SK-N-SH (cell line): ENCODE measurements around the gene ARHGDIB. TPM values are rescaled to one million over a fixed set of nuclear protein-coding genes. Genes with fewer than 3 reads are reported as not detected.

Experiments used
- CTCF ChIA-PET: fragments of 300-600, 350-600 bp; formaldehyde crosslinking; extraction: SDS; loops from one replicate; lab custom pipeline; 2021; lab: Yijun Ruan, JAX
- POLR2A ChIA-PET: fragments of 350-600 bp; sonication (Branson Sonifier 250); formaldehyde crosslinking; extraction: SDS; loops from one replicate; lab custom pipeline; 2020; ENCODE audit warnings: antibody characterized with exemption, inconsistent platforms; lab: Yijun Ruan, JAX
- DNase-seq: peaks from one replicate; pipeline ENCODE4 v3.0.0; 2012
- H2AFZ ChIP-seq: fragments of 200-600 bp; sonication (generic); 2 replicates; pipeline ENCODE4 v1.8.1; 2016; ENCODE audit warnings: antibody characterized with exemption, mild to moderate bottlenecking, low read depth
- H3F3A ChIP-seq: fragments of 200-600 bp; sonication (generic); replicated peaks from 2 replicates; pipeline ENCODE3; 2016; ENCODE audit warnings: antibody characterized with exemption, mild to moderate bottlenecking; ENCODE audit not compliant: insufficient read depth
- H3K27ac ChIP-seq, 2 experiments: fragments of 200-500 bp in 1 of 2; fragments of 200-600 bp in 1 of 2; sonication (Bioruptor generic) in 1 of 2; sonication (generic), shearing (Covaris generic) in 1 of 2; 2 replicates each; pipeline versions ENCODE4 v1.5.1 to v1.6.1; 2014 to 2016; ENCODE audit warnings: low read depth in 2 of 2, inconsistent platforms in 1 of 2, low read length in 1 of 2, mild to moderate bottlenecking in 1 of 2, mixed read lengths in 1 of 2
- H3K27me3 ChIP-seq: fragments of 200-600 bp; sonication (generic), shearing (Covaris generic); 2 replicates; pipeline ENCODE4 v1.6.1; 2016; ENCODE audit warnings: mixed run types; ENCODE audit not compliant: insufficient read depth
- H3K36me3 ChIP-seq, 2 experiments: fragments of 200-500 bp in 1 of 2; fragments of 200-600 bp in 1 of 2; sonication (Bioruptor generic) in 1 of 2; sonication (generic) in 1 of 2; replicated peaks in 1 of 2; 2 replicates each; pipeline versions ENCODE3 to v1.5.1; 2014 to 2016; ENCODE audit warnings: low read length in 1 of 2, mild to moderate bottlenecking in 1 of 2; ENCODE audit not compliant: insufficient read depth in 2 of 2, control insufficient read depth in 1 of 2
- H3K4me1 ChIP-seq, 2 experiments: fragments of 200-500 bp in 1 of 2; fragments of 200-600 bp in 1 of 2; sonication (Bioruptor generic) in 1 of 2; sonication (generic), shearing (Covaris generic) in 1 of 2; 2 replicates each; pipeline versions ENCODE4 v1.5.1 to v1.6.1; 2014 to 2016; ENCODE audit warnings: low read depth in 1 of 2, low read length in 1 of 2, mixed run types in 1 of 2; ENCODE audit not compliant: insufficient read depth in 2 of 2, control insufficient read depth in 1 of 2
- H3K4me2 ChIP-seq: fragments of 200-600 bp; sonication (generic), shearing (Covaris generic); 2 replicates; pipeline ENCODE4 v1.6.1; 2017; ENCODE audit warnings: mixed run types
- H3K4me3 ChIP-seq, 2 experiments: fragments of 200-500 bp in 1 of 2; fragments of 200-600 bp in 1 of 2; sonication (Bioruptor generic) in 1 of 2; sonication (generic), shearing (Covaris generic) in 1 of 2; 2 replicates each; pipeline versions ENCODE4 v1.5.1 to v1.8.1; 2014 to 2016; ENCODE audit warnings: low read depth in 2 of 2, inconsistent platforms in 1 of 2, low read length in 1 of 2, mild to moderate bottlenecking in 1 of 2, mixed read lengths in 1 of 2, moderate library complexity in 1 of 2
- H3K79me2 ChIP-seq: fragments of 200-600 bp; sonication (generic); 2 replicates; pipeline ENCODE4 v1.8.1; 2017; ENCODE audit warnings: mild to moderate bottlenecking; ENCODE audit not compliant: insufficient read depth
- H3K9ac ChIP-seq: fragments of 200-600 bp; sonication (generic); 2 replicates; pipeline ENCODE4 v1.6.1; 2017; ENCODE audit warnings: mixed run types
- H3K9me2 ChIP-seq: fragments of 200-600 bp; sonication (generic); 2 replicates; pipeline ENCODE4 v1.6.1; 2017; ENCODE audit warnings: mixed run types
- H3K9me3 ChIP-seq: fragments of 200-600 bp; sonication (generic); 2 replicates; pipeline ENCODE4 v1.6.1; 2017; ENCODE audit warnings: mixed run types, mild to moderate bottlenecking, moderate library complexity
- H4K20me1 ChIP-seq: fragments of 200-600 bp; sonication (generic); 2 replicates; pipeline ENCODE4 v1.6.1; 2017; ENCODE audit warnings: mild to moderate bottlenecking, mixed run types; ENCODE audit not compliant: insufficient read depth
- CHD2 ChIP-seq: fragments of 150-350 bp; IDR thresholded peaks from 2 replicates; pipeline ENCODE4 v1.6.1; 2018; ENCODE audit warnings: low read length; ENCODE audit not compliant: partially characterized antibody
- CTCF ChIP-seq: fragments of 200-600 bp; sonication (generic); IDR thresholded peaks from 2 replicates; pipeline ENCODE4 v1.6.1; 2017; ENCODE audit warnings: antibody characterized with exemption, mild to moderate bottlenecking, moderate library complexity
- EZH2phosphoT487 ChIP-seq: fragments of 200-600 bp; sonication (generic); IDR thresholded peaks from 2 replicates; pipeline ENCODE4 v1.6.1; 2017; ENCODE audit warnings: low read depth, mixed run types, mild to moderate bottlenecking, antibody characterized with exemption, moderate library complexity, borderline replicate concordance
- FOSL2 ChIP-seq: IDR thresholded peaks from 2 replicates; pipeline ENCODE4 v1.4.0; 2012; ENCODE audit warnings: low read depth, mild to moderate bottlenecking, moderate library complexity, borderline replicate concordance
- FOXJ3 ChIP-seq: sonication (generic); formaldehyde crosslinking; IDR thresholded peaks from 2 replicates; pipeline ENCODE4 v1.5.1; 2020; ENCODE audit warnings: mild to moderate bottlenecking, missing genetic modification reagents
- GABPA ChIP-seq: IDR thresholded peaks from 2 replicates; pipeline ENCODE4 v1.4.0; 2012; ENCODE audit warnings: low read depth, mild to moderate bottlenecking
- GATA2 ChIP-seq: sonication (generic); formaldehyde crosslinking; IDR thresholded peaks from 2 replicates; pipeline ENCODE4 v1.5.0; 2020; ENCODE audit warnings: mild to moderate bottlenecking, missing genetic modification reagents
- MAX ChIP-seq: IDR thresholded peaks from 2 replicates; pipeline ENCODE4 v1.4.0; 2012; ENCODE audit warnings: low read depth
- RCOR1 ChIP-seq: fragments of 150-350 bp; IDR thresholded peaks from 2 replicates; pipeline ENCODE4 v1.6.1; 2017; ENCODE audit warnings: antibody characterized with exemption, low read length
- RFX5 ChIP-seq: IDR thresholded peaks from 2 replicates; pipeline ENCODE4 v1.6.1; 2012; ENCODE audit warnings: mild to moderate bottlenecking, improper control_type of control experiment, low read length
- SMC3 ChIP-seq: IDR thresholded peaks from 2 replicates; pipeline ENCODE4 v1.6.1; 2012; ENCODE audit warnings: low read depth, low read length, improper control_type of control experiment
- TEAD4 ChIP-seq: IDR thresholded peaks from 2 replicates; pipeline ENCODE4 v1.4.0; 2012; ENCODE audit warnings: mild to moderate bottlenecking, borderline replicate concordance; ENCODE audit not compliant: insufficient read depth
- USF2 ChIP-seq: fragments of 150-350 bp; IDR thresholded peaks from 2 replicates; pipeline ENCODE4 v1.6.1; 2017; ENCODE audit warnings: antibody characterized with exemption, low read length, low read depth, borderline replicate concordance
- YY1 ChIP-seq: IDR thresholded peaks from 2 replicates; pipeline ENCODE4 v1.4.0; 2012; ENCODE audit warnings: low read depth, mild to moderate bottlenecking
- WGBS: methylation state at CpG from one replicate; pipeline ENCODE4 v1.1.6; 2017; ENCODE audit warnings: low lambda C conversion rate; 5-methylcytosine and 5-hydroxymethylcytosine counted together
- polyA plus RNA-seq, 3 experiments: library from polyadenylated mRNA; depleted of rRNA; stranded (reverse); fragments of >200 nt; gene quantifications; 2 replicates each; pipeline ENCODE4 v1.2.3, GENCODE V29; 2012

ARHGDIB gene
- polyA plus RNA-seq, 1 of the 3 experiments (the other 2 are of a cell fraction) = 362 TPM

GRCh38 chr12:14972816-14973215 lies 11.4 kb upstream of the ARHGDIB start, which contains the start of gene PDE6H:
PDE6H (plus strand) TSS chr12:14973042; CDS start chr12:14978013, 4,971 bp downstream.
- TF ChIP-seq YY1 (no peak), EZH2phosphoT487 (no peak), FOXJ3 (CRISPR knock-in tag) (no peak), CTCF (no peak), CHD2 (no peak), GABPA (no peak), USF2 (no peak), GATA2 (CRISPR knock-in tag) (no peak), TEAD4 (no peak), RCOR1 (no peak), MAX (no peak), RFX5 (no peak)
- Histone ChIP-seq H3K9ac (no peak within 1 kb of the TSS), H3K79me2 (no peaks in the 10 kb centered on the region), H3K36me3 (no peaks in the 10 kb centered on the region), H2AFZ (no peak within 1 kb of the TSS), H3K27ac (no peak within 1 kb of the TSS), H3F3A (no peaks in the 10 kb centered on the region), H4K20me1 (no peaks in the 10 kb centered on the region), H3K9me2 (no peaks in the 10 kb centered on the region), H3K27me3 (no peaks in the 10 kb centered on the region), H3K4me2 (no peak within 1 kb of the TSS), H3K4me3 (no peak within 1 kb of the TSS), H3K9me3 (no peaks in the 10 kb centered on the region), H3K4me1 (no peaks in the 10 kb centered on the region)
- POLR2A ChIA-PET = no interaction called here
- CTCF ChIA-PET = no interaction called here
- WGBS = 64% methylated on average over 2 of the region's 2 CpGs
- no peak for DNase-seq

GRCh38 chr12:14970473-14970872 lies 9.1 kb upstream of the ARHGDIB start:
- Histone ChIP-seq H4K20me1 (no peaks in the 10 kb centered on the region), H3K27ac (no peak overlapping the region), H3K4me1 (no peaks in the 10 kb centered on the region; a peak in 1 of 4 replicates), H3K36me3 (no peaks in the 10 kb centered on the region), H3K27me3 (no peaks in the 10 kb centered on the region), H2AFZ (no peak overlapping the region), H3K79me2 (no peaks in the 10 kb centered on the region), H3K9me2 (no peaks in the 10 kb centered on the region), H3F3A (no peaks in the 10 kb centered on the region), H3K9me3 (no peaks in the 10 kb centered on the region), H3K4me2 (no peak overlapping the region), H3K9ac (no peak overlapping the region), H3K4me3 (no peak overlapping the region)
- WGBS = 49% methylated on average over 4 of the region's 4 CpGs
- ChIA-PET CTCF (no interaction called here), POLR2A (no interaction called here)
- no peak for DNase-seq
- TF ChIP-seq GABPA (no peak), SMC3 (no peak), FOSL2 (no peak)
